Neural cell (in vitro differentiated cells): Measurements from ENCODE around the gene DEF6. TPM values are rescaled to one million over a fixed set of nuclear protein-coding genes. Genes with fewer than 3 reads are reported as not detected.

Experiments used
- H2AFZ ChIP-seq: fragments of 200-600, 300-800 bp; sonication (generic), shearing (Covaris generic); 2 replicates; pipeline ENCODE4 v1.6.0; 2014; ENCODE audit warnings: low read depth, mild to moderate bottlenecking, antibody characterized with exemption, low read length, moderate library complexity
- H3F3A ChIP-seq: fragments of 200-600 bp; shearing (Covaris generic); 2 replicates; pipeline ENCODE4 v1.6.1; 2016; ENCODE audit warnings: mild to moderate bottlenecking, moderate library complexity, mixed read lengths, antibody characterized with exemption, low read length; ENCODE audit not compliant: insufficient read depth, poor library complexity, severe bottlenecking
- H3K27ac ChIP-seq: fragments of 200-600, 300-800 bp; sonication (generic), shearing (Covaris generic); 2 replicates; pipeline ENCODE4 v1.5.1; 2014; ENCODE audit warnings: mild to moderate bottlenecking, low read length, moderate library complexity
- H3K27me3 ChIP-seq: fragments of 300-800, 200-600 bp; sonication (generic), shearing (Covaris generic); 2 replicates; pipeline ENCODE4 v1.6.0; 2014; ENCODE audit warnings: mild to moderate bottlenecking, low read depth, low read length, moderate library complexity; ENCODE audit not compliant: insufficient read depth
- H3K36me3 ChIP-seq: fragments of 300-800, 200-600 bp; sonication (generic), shearing (Covaris generic); 2 replicates; pipeline ENCODE4 v1.5.1; 2014; ENCODE audit warnings: mild to moderate bottlenecking, antibody characterized with exemption, low read length, moderate library complexity; ENCODE audit not compliant: insufficient read depth
- H3K4me2 ChIP-seq: fragments of 300-800, 200-600 bp; sonication (generic), shearing (Covaris generic); 2 replicates; pipeline ENCODE4 v1.6.0; 2014; ENCODE audit warnings: mild to moderate bottlenecking, low read length
- H3K4me3 ChIP-seq: fragments of 300-800, 200-600 bp; sonication (generic), shearing (Covaris generic); 2 replicates; pipeline ENCODE4 v1.5.1; 2014; ENCODE audit warnings: mild to moderate bottlenecking, low read length, moderate library complexity
- H3K79me2 ChIP-seq: fragments of 200-600 bp; shearing (Covaris generic); replicated peaks from 2 replicates; pipeline ENCODE4 v1.6.0; 2014; ENCODE audit warnings: mild to moderate bottlenecking, low read length, moderate library complexity; ENCODE audit not compliant: insufficient read depth
- H3K9ac ChIP-seq: fragments of 300-800, 200-600 bp; sonication (generic), shearing (Covaris generic); 2 replicates; pipeline ENCODE4 v1.6.1; 2016; ENCODE audit warnings: mild to moderate bottlenecking, low read length, mixed read lengths
- H3K9me2 ChIP-seq: fragments of 200-600 bp; shearing (Covaris generic); 2 replicates; pipeline ENCODE4 v1.6.1; 2016; ENCODE audit warnings: mild to moderate bottlenecking, low read length, mixed read lengths; ENCODE audit not compliant: insufficient read depth
- H3K9me3 ChIP-seq: fragments of 200-600, 300-800 bp; sonication (generic), shearing (Covaris generic); 2 replicates; pipeline ENCODE4 v1.6.1; 2016; ENCODE audit warnings: mild to moderate bottlenecking, mixed run types, low read length, moderate library complexity, mixed read lengths
- H4K20me1 ChIP-seq: fragments of 200-600 bp; shearing (Covaris generic); 2 replicates; pipeline ENCODE4 v1.6.1; 2016; ENCODE audit warnings: mild to moderate bottlenecking, mixed run types; ENCODE audit not compliant: insufficient read depth
- CTCF ChIP-seq: fragments of 450-650 bp; IDR thresholded peaks from 2 replicates; pipeline ENCODE4 v1.5.1; 2014; ENCODE audit warnings: antibody characterized with exemption, mild to moderate bottlenecking, moderate library complexity; ENCODE audit not compliant: poor library complexity, severe bottlenecking
- EP300 ChIP-seq: fragments of 450-650 bp; conservative IDR thresholded peaks from 2 replicates; pipeline ENCODE4 v1.6.1; 2014; ENCODE audit warnings: antibody characterized with exemption, mild to moderate bottlenecking, moderate library complexity; ENCODE audit not compliant: poor library complexity, severe bottlenecking
- EZH2 ChIP-seq: fragments of 200-600, 300-800 bp; shearing (Covaris generic), sonication (generic); IDR thresholded peaks from 2 replicates; pipeline ENCODE4 v1.6.1; 2014; ENCODE audit warnings: antibody characterized with exemption, low read length, borderline replicate concordance, mild to moderate bottlenecking; ENCODE audit not compliant: insufficient read depth, poor library complexity, severe bottlenecking
- MXI1 ChIP-seq: fragments of 450-650 bp; conservative IDR thresholded peaks from 2 replicates; pipeline ENCODE4 v1.6.1; 2014; ENCODE audit warnings: antibody characterized with exemption, mild to moderate bottlenecking; ENCODE audit not compliant: poor library complexity, severe bottlenecking
- POLR2AphosphoS5 ChIP-seq: IDR thresholded peaks from 2 replicates; pipeline ENCODE4 v1.6.1; 2012
- RAD21 ChIP-seq: fragments of 450-650 bp; conservative IDR thresholded peaks from 2 replicates; pipeline ENCODE4 v1.6.1; 2014; ENCODE audit warnings: antibody characterized with exemption, mild to moderate bottlenecking, moderate library complexity
- REST ChIP-seq: IDR thresholded peaks from 2 replicates; pipeline ENCODE4 v1.6.1; 2012; ENCODE audit warnings: borderline replicate concordance
- SMC3 ChIP-seq: fragments of 450-650 bp; conservative IDR thresholded peaks from 2 replicates; pipeline ENCODE4 v1.6.1; 2014; ENCODE audit warnings: antibody characterized with exemption, mild to moderate bottlenecking, moderate library complexity; ENCODE audit not compliant: poor library complexity
- TAF1 ChIP-seq: IDR thresholded peaks from 2 replicates; pipeline ENCODE4 v1.6.1; 2012; ENCODE audit warnings: low read depth
- polyA plus RNA-seq: library from polyadenylated mRNA; depleted of rRNA; stranded (reverse); fragments of >200 nt; gene quantifications from 2 replicates; pipeline ENCODE4 v1.2.3, GENCODE V29; 2014

Gene DEF6
- polyA plus RNA-seq, 1 donor from 2014 or later = 1.3 TPM

GRCh38 chr6:35299674-35300073, 2.1 kb downstream of the DEF6 start:
- Histone ChIP-seq H3F3A (no peaks in the 10 kb centered on the region), H3K79me2 (no peaks in the 10 kb centered on the region), H2AFZ (no peak overlapping the region), H3K9ac (no peak overlapping the region), H3K9me2 (no peaks in the 10 kb centered on the region), H3K27ac (no peak overlapping the region), H3K4me2 (no peak overlapping the region), H3K27me3 (no peaks in the 10 kb centered on the region), H3K4me3 (no peak overlapping the region), H4K20me1 (no peaks in the 10 kb centered on the region), H3K36me3 (no peaks in the 10 kb centered on the region), H3K9me3 (no peaks in the 10 kb centered on the region)
- no peak for TF ChIP-seq SMC3
- no peak for TF ChIP-seq MXI1
- TF ChIP-seq EZH2 = no peak
- TF ChIP-seq TAF1 = no peak
- TF ChIP-seq RAD21 = no peak
- no peak for TF ChIP-seq CTCF
- no peak for TF ChIP-seq REST
- TF ChIP-seq EP300 = no peak
- no peak for TF ChIP-seq POLR2AphosphoS5

DNA sequence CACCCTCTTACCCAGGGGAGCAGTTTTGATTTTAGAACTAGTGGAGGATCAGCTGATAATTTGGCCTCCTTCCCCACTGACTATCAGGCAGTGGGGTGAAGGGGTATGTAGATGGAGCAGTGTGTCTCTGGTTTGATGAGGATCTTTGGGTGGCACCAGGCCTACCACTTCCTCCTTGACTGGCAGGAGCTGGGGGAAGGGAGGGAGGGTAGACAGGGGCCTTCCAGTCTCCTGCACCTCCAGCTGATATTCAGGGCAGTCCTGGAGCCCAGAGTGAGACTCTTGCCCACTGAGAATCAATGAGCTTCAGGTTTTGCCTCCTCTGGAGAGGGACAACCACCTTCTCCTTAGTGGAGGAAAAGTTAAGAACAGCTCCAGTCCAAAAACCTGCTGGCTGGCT, 3.2 kb downstream of the DEF6 start:
- TF ChIP-seq POLR2AphosphoS5 (no peak), EZH2 (no peak), SMC3 (no peak), CTCF (no peak), REST (no peak), RAD21 (no peak), MXI1 (no peak), EP300 (no peak), TAF1 (no peak)
- Histone ChIP-seq H3K27ac (no peak overlapping the region), H4K20me1 (no peaks in the 10 kb centered on the region)

More for the DNA sequence above, 3.2 kb downstream of the DEF6 start:
- H3K9ac ChIP-seq = no peak overlapping the region
- H3K4me2 ChIP-seq = no peak overlapping the region
- no peaks in the 10 kb centered on the region for H3K79me2 ChIP-seq
- H2AFZ ChIP-seq = no peak overlapping the region
- H3K36me3 ChIP-seq = no peaks in the 10 kb centered on the region
- H3K9me3 ChIP-seq = no peaks in the 10 kb centered on the region
- no peak overlapping the region for H3K4me3 ChIP-seq
- H3F3A ChIP-seq = no peaks in the 10 kb centered on the region
- H3K27me3 ChIP-seq = no peaks in the 10 kb centered on the region
- H3K9me2 ChIP-seq = no peaks in the 10 kb centered on the region
